Measurements from ENCODE around the gene CMSS1. TPM values are rescaled to one million over a fixed set of nuclear protein-coding genes. Genes with fewer than 3 reads are reported as not detected.

Gene CMSS1
- total and polyA plus RNA-seq, 4 donors, result 3.8 to 19.5 (median 7.5) TPM

- Histone ChIP-seq H3K4me1 (ENCODE audit: control insufficient read depth in 4 of 4, insufficient read depth in 4 of 4, low read length in 3 of 4) (no peaks in the 10 kb centered on the region), H3K36me3 (ENCODE audit: control insufficient read depth in 4 of 4, insufficient read depth in 3 of 4, low read depth in 1 of 4, low read length in 3 of 4) (no peaks in the 10 kb centered on the region), H3K27me3 (ENCODE audit: control insufficient read depth in 4 of 4, insufficient read depth in 4 of 4, low read length in 3 of 4) (no peaks in the 10 kb centered on the region), H3K9me3 (ENCODE audit: control insufficient read depth in 4 of 4, low read length in 3 of 4) (no peaks in the 10 kb centered on the region), H3K27ac (ENCODE audit: low read depth in 1 of 2, low read length in 2 of 2) (no peak overlapping the region), H3K9ac (ENCODE audit: low read depth in 1 of 2, low read length in 2 of 2) (no peak overlapping the region), H3K4me3 (ENCODE audit: low read depth in 1 of 3, low read length in 3 of 3) (no peak overlapping the region)
- TF ChIP-seq HNF4G (IDR thresholded peaks at IDR 0.05) (no peak), ZBTB33 (IDR thresholded peaks at IDR 0.05) (no peak), NR2F2 (IDR thresholded peaks at IDR 0.05) (no peak), SP1 (IDR thresholded peaks at IDR 0.05) (no peak), RXRA (IDR thresholded peaks at IDR 0.05) (no peak), REST (IDR thresholded peaks at IDR 0.05) (no peak), GABPA (IDR thresholded peaks at IDR 0.05 in 1 of 2, conservative IDR thresholded peaks at IDR 0.05 in 1 of 2) (no peak), YY1 (IDR thresholded peaks at IDR 0.05) (no peak), TAF1 (conservative IDR thresholded peaks at IDR 0.05) (no peak)
- DNase-seq (ENCODE audit: low spot score), result no peak
- WGBS, result 81% methylated on average over 4 of the region's 4 CpGs
These were observed 126.5 kb downstream of the CMSS1 start for GRCh38 chr3:99943931-99944761.

GRCh38 chr3:99945328-99945995 lies 127.8 kb downstream of the CMSS1 start:
- DNase-seq (ENCODE audit: low spot score), result no peak
- H3K9me3 ChIP-seq (ENCODE audit: control insufficient read depth in 4 of 4, low read length in 3 of 4), result no peaks in the 10 kb centered on the region
- no peak overlapping the region for H3K4me3 ChIP-seq (ENCODE audit: low read depth in 1 of 3, low read length in 3 of 3)
- H3K27me3 ChIP-seq (ENCODE audit: control insufficient read depth in 4 of 4, insufficient read depth in 4 of 4, low read length in 3 of 4), result no peaks in the 10 kb centered on the region
- WGBS, result 84% methylated on average over 5 of the region's 5 CpGs
- no peak overlapping the region for H3K9ac ChIP-seq (ENCODE audit: low read depth in 1 of 2, low read length in 2 of 2)
- no peak overlapping the region for H3K27ac ChIP-seq (ENCODE audit: low read depth in 1 of 2, low read length in 2 of 2)
- no peaks in the 10 kb centered on the region for H3K4me1 ChIP-seq (ENCODE audit: control insufficient read depth in 4 of 4, insufficient read depth in 4 of 4, low read length in 3 of 4)
- TF ChIP-seq EGR1 (IDR thresholded peaks at IDR 0.05; ENCODE audit: low read depth in 2 of 2) (no peak), CTCF (IDR thresholded peaks at IDR 0.05; ENCODE audit: low read depth, low read length, missing input control) (no peak), FOXA2 (IDR thresholded peaks at IDR 0.05) (no peak), HNF4A (conservative IDR thresholded peaks at IDR 0.05) (no peak), TAF1 (conservative IDR thresholded peaks at IDR 0.05) (no peak), JUND (IDR thresholded peaks at IDR 0.05) (no peak)
- H3K36me3 ChIP-seq (ENCODE audit: control insufficient read depth in 4 of 4, insufficient read depth in 3 of 4, low read depth in 1 of 4, low read length in 3 of 4), result no peaks in the 10 kb centered on the region
